Measurements from ENCODE around the gene ME1.
"Not testable (repeated sequence)": the region's sequence is repeated elsewhere in the genome, so short reads cannot be mapped to it uniquely, and the experiment has no call there.

Gene ME1

DNA sequence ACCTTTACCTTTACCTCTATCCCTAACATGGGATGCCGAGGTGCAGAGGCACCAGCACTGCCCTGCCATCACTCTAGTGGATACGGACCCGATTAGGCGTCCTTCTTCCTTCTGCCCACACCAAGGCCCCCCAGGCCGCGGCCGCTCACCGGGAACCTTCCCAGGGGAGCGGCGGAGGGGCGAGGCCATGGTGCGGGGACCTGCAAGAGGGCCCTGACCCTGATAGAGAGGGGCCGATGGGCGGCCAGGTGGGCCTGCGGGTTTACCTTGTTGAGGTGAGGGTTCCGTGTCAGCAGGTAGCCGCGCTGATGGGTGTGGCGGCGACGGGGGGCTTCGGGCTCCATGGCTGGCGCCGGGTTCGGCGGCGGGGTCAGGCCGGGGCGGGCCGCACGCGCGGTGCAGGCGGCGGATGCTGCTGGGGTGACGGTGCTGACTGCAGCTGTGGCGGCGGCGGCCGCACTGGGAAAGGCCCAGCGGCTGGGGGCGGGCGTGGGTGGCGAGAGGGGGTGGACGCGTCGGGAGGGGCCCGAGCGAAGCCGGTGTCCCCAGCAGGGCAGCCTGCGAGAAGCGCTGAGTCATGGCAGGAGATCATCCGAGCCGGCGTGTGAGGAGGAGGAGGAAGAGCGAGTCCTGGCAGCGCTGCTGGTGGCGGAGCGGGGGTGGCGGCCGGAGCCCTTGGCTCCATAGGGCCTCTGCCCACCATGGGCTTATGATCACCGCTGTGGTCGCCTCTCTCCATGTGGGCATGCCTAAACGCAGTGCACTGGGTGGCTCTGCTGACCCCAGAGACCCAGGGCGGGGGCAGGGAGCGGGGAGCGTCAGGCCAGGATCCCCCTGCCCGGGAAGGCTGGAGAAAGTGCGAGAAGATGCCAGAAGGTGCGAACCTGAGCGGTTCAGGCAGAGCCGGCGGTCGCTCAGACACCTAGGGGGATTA is at the start of gene ME1:
TSS of gene ME1 (minus strand) at position 441 of the 934 bp plus-strand sequence. CDS start at position 344, 97 bp downstream.
- peak; percentile 91 for DNase-seq (ENCODE audit: low read depth)

GRCh38 chr6:83480470-83480869 is 49.6 kb upstream of the ME1 start:
- no peak for DNase-seq (ENCODE audit: low read depth)

- DNase-seq (ENCODE audit: low read depth), result no peak
Measured at GRCh38 chr6:83479389-83479788, 48.5 kb upstream of the ME1 start.

DNA sequence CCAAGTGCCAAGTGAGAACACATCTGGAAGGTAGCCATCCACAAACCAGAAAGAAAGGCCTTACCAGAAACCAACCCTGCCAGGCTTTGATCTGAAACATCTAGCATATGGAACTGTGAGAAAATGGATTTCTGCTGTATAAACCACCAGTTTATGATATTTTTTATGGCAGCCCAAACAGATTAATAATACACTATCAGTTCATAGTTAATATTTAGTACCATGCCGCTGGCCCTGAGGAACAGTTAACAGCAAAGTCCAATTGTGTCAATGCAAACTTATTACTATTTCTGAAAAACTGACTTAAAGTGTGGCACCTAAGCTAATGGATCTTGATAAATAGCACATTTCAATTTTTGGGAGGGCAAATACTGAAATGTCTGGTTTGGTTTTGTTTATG is 46.1 kb upstream of the ME1 start:
- DNase-seq (ENCODE audit: low read depth), result no peak

GRCh38 chr6:83474309-83474708 is 43.5 kb upstream of the ME1 start:
- peak; percentile 11 for DNase-seq (ENCODE audit: low read depth)

- DNase-seq (ENCODE audit: low read depth), result no peak
Measured at GRCh38 chr6:83472767-83473166, 41.9 kb upstream of the ME1 start.

- DNase-seq (ENCODE audit: low read depth), result no peak
Measured at GRCh38 chr6:83470587-83470986, 39.7 kb upstream of the ME1 start.

DNA sequence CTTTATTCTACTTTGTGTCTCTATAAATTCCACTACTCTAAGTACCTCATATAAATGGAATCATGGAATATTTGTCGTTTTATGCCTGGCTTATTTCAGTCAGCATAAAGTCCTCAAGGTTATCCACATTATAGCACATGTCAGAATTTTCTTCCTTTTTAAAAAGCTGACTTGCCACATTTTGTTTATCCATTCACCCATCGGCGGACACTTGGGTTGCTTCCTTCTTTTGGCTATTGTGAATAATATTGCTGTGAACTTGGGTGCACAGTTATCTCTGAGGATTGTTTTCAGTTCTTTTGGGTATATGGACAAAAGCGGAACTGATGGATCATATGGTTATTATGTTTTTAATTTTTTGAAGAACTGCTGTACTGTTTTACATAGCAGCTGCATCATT is 39.1 kb upstream of the ME1 start:
- no peak for DNase-seq (ENCODE audit: low read depth)

DNA sequence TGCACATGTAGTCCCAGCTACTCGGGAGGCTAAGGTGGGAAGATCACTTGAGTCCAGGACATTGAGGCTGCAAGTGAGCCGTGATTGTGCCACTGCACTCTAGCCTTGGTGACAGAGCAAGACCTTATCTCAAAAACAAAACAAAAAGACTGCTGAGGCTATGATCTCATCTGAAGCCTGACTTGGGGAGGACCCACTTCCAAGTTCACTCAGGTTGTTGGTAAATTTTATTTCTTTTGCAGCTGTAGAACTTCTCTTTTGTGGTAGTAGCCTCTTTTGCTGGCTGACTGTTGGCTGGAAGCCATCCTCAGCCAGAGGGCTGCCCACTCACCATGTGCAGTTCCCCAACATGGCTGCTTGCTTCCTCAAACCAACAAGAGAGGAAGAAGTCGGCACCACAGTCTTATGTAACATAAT is 36.8 kb upstream of the ME1 start:
- DNase-seq (ENCODE audit: low read depth), result no peak

GRCh38 chr6:83466328-83466727 is 35.5 kb upstream of the ME1 start:
- DNase-seq (ENCODE audit: low read depth), result no peak

DNA sequence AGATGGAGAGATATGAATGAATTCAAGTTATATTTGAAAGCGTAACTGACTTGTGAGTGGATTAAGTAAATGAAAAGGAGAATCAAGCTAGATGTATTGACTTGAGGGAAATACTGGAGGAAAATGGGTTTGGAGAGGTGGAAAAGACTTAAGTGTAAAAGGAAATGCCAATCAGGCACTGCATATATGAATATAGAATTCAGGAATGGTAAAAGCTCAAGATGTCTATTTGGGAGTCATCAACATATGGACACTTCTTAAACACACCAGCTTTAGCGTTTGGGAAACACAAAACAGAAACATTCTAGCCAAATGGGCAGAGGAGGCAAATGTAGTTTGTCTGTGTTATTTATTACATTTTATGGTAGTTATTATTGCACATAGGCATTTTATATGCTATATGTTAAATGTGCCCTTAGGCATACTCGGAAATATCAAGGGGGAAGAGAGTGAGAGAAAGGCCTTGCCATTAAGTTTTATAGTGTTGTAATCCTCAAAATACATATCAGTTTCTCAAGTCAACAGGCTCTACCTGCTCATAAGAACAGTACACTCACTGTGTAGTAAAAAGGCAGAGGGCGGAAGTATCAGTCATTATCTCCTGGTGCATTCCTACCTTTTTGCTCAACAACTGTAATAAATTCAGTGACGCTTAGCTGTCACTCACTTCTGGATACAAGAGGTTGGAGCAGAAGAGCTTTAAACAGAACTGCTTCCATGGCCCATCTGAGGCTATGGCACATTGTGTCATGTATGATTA is 33.7 kb upstream of the ME1 start:
- no peak for DNase-seq (ENCODE audit: low read depth)

- peak; percentile 63 for DNase-seq (ENCODE audit: low read depth)
Measured at GRCh38 chr6:83463886-83464285, 33.0 kb upstream of the ME1 start.

DNA sequence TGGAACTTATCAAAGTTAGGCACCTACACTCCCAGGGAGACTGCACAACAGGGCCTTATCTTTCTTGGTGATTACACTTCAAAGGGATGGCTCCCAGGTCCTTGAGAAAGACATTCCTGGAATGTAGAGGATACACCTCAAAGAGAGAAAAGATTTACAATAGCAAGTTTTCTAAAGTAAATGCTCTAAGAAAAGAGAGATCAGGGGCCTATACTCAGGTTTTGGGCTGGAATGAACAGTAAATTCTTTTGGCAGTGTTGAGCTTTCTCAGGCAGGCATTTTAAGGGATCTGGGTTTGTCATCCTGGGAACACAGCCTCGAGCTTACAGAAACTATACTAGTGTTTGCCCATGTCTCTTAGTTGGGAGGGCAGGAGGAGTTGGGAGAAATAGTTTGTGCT is 31.7 kb upstream of the ME1 start:
- DNase-seq (ENCODE audit: low read depth), result no peak

DNA sequence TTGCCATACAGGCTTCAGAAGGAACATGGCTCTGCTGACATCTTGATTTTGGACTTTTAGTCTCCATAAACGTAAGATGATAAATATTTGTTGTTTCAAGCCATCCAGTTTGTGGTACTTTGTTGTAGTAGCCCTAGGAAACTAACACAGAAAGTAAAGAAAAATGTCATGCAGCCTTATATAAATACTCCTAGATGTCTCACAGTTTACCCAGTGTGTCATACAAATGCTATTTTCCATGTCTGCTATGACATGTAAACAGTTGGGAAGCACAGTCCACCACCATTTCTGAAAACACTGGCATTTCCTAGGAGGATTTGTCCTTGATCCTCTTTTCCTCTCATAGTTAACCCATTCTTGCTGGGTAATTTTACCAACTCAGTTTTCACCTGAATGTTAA is 30.6 kb upstream of the ME1 start:
- DNase-seq (ENCODE audit: low read depth), result no peak

DNA sequence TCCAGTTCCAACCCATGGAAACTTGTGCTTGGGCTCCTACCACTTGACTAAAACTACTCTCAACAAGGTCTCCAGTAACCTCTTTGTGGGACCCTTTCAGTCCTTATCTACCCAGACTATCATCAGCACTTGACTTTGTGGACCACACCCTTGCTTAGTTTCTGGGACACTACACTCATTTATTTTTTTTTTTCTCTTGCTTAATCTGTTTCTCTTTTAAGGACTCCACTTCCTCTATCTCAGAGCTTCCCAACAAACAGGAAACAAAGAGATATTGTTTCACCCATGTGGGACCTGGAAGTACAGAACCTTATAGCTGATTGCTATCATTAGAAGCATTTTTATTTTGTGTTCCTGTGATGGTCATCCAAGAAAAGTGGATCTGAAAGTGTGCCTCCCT is 28.8 kb upstream of the ME1 start:
- no peak for DNase-seq (ENCODE audit: low read depth)

DNA sequence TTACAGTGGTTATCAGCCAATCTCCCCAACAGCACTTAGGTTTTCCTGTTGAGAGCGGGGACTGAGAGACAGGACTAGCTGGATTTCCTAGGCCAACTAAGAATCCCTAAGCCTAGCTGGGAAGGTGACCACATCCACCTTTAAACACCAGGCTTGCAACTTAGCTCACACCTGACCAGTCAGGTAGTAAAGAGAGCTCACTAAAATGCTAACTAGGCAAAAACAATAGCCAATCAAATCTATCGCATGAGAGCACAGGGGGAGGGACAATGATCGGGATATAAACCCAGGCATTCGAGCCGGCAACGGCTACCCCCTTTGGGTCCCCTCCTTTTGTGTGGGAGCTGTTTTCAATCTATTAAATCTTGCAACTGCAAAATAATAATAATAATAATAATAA is 19.2 kb upstream of the ME1 start:
- DNase-seq (ENCODE audit: low read depth), result not testable (repeated sequence)

DNA sequence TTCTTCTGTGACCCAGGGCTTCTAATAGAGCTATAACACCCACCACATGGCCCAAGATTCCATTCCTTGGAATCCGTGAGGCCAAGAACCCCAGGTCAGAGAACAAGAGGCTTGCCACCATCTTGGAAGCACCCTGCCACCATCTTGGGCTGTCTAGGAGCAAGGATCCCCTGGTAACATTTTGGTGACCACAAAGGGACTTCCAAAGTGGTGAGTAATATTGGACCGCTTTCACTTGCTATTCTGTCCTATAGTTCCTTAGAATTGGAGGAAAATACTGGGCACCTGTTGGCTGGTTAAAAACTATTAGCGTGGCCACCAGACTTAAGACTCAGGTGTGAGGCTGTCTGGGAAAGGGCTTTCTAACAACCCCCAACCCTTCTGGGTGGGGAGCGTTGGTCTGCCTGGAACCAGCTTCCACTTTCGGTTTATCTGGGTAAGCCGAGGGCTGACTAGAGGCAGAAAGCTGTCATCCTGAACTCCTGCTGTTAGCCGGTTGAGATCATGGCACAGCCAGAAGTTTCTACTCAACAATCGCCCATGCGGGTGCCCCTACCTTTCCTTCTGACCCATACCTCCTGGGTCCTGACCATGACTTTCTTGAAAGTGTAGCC is 13.3 kb upstream of the ME1 start:
- not testable (repeated sequence) for DNase-seq (ENCODE audit: low read depth)

DNA sequence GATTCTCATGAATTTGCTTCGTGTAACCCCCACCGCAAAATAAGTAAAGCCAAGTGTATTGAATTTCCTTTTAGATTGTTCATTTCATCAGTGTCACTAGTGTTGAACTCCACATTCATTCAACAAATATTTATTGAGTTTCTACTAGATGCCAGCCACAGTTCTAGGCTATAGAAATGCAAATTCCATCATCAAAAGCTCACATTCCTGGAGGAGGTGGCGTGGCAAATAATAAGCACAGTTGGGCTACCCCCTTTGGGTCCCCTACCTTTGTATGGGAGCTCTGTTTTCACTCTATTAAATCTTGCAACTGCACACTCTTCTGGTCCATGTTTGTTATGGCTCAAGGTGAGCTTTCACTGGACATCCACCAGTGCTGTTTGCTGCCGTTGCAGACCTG is 12.7 kb upstream of the ME1 start:
- no peak for DNase-seq (ENCODE audit: low read depth)

DNA sequence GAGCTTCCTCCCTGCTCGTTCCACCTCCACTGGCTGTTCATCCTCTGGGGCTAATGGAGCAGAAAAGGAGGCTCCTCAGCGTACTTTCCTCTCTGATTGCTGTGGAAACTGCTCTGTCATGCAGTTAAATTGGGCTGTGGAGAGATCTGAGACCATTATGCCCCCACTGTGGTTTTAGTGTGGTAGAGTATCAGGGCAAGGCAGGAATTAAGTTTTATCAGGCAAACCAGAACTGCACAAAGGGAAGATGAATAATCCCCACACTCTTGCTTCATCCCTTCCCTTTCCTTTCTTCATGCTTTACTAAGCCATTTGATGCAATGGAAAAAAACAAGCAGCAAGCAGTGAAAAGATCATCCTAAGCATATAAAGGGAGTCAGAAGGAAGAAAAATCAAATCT is 11.9 kb upstream of the ME1 start:
- DNase-seq (ENCODE audit: low read depth), result peak; percentile 13

DNA sequence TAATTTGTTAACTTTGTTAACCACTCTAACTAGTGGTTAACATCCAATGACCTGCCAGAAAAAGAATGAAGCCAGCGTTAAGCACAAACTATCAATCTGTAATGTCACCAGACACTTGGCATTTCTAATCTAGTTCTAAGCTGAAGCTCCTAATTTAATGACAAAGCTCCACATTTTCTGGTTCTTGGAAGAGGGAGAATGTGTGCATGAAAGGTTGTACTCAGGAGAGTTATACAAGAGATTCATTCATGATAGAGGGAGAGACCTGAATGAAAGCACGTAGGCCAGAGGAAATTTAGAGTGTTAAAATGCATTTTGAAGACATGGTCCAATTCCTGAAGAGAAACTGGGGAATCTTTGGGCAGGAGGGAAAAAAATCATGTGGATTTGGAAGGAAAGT is 8.3 kb upstream of the ME1 start:
- DNase-seq (ENCODE audit: low read depth), result no peak

- no peak for DNase-seq (ENCODE audit: low read depth)
Measured at GRCh38 chr6:83436674-83437073, 5.8 kb upstream of the ME1 start.

DNA sequence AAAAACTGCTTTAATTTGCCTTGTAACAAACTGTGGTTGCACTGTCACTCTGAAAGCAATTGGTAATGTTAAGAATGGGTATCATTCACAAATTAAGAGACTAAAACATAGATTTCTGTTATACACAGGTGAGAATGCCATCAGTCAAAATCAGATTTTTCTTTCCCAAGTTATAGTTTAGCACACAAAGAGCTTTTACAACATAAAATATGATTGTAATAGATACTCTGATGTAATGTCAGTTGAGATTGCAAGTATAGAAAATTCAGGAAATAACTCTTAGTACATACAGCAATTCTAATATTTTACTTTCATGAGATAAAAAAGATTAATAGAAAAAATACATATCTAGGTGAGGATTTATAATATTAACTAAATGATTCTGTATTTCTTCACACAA is 2.3 kb upstream of the ME1 start:
- DNase-seq (ENCODE audit: low read depth), result no peak

DNA sequence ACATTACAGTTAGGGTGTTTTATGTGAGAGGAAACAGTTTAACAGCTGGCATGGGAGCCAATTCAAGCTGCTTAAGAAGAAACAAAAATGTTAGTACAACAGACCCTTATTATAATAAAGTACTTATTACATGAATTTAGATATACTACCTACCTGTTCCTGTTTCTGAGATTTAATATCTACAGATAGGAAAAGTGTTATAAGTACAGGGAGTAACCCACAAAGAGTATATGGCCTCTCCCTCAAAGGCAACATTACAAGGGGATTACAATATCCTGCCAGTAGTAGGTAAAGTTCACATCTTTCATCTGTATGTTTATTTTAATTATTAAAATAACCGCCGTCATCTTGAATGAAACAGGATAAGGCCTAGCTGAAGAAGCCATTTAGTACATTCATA is 1.8 kb upstream of the ME1 start:
- no peak for DNase-seq (ENCODE audit: low read depth)
